SK-N-SH (cell line): ENCODE results near the gene SEC14L1. TPM values are rescaled to one million over a fixed set of nuclear protein-coding genes. Genes with fewer than 3 reads are reported as not detected.
A peak's percentile ranks its signal among the peaks of the same experiment; 100 is the strongest.

Experiments used
- CTCF ChIA-PET: fragments of 300-600, 350-600 bp; formaldehyde crosslinking; extraction: SDS; loops from one replicate; lab custom pipeline; 2021; lab: Yijun Ruan, JAX
- POLR2A ChIA-PET: fragments of 350-600 bp; sonication (Branson Sonifier 250); formaldehyde crosslinking; extraction: SDS; loops from one replicate; lab custom pipeline; 2020; ENCODE audit warnings: antibody characterized with exemption, inconsistent platforms; lab: Yijun Ruan, JAX
- DNase-seq: peaks from one replicate; pipeline ENCODE4 v3.0.0; 2012
- H2AFZ ChIP-seq: fragments of 200-600 bp; sonication (generic); 2 replicates; pipeline ENCODE4 v1.8.1; 2016; ENCODE audit warnings: antibody characterized with exemption, mild to moderate bottlenecking, low read depth
- H3F3A ChIP-seq: fragments of 200-600 bp; sonication (generic); replicated peaks from 2 replicates; pipeline ENCODE3; 2016; ENCODE audit warnings: antibody characterized with exemption, mild to moderate bottlenecking; ENCODE audit not compliant: insufficient read depth
- H3K27ac ChIP-seq, 2 experiments: fragments of 200-500 bp in 1 of 2; fragments of 200-600 bp in 1 of 2; sonication (Bioruptor generic) in 1 of 2; sonication (generic), shearing (Covaris generic) in 1 of 2; 2 replicates each; pipeline versions ENCODE4 v1.5.1 to v1.6.1; 2014 to 2016; ENCODE audit warnings: low read depth in 2 of 2, inconsistent platforms in 1 of 2, low read length in 1 of 2, mild to moderate bottlenecking in 1 of 2, mixed read lengths in 1 of 2
- H3K27me3 ChIP-seq: fragments of 200-600 bp; sonication (generic), shearing (Covaris generic); 2 replicates; pipeline ENCODE4 v1.6.1; 2016; ENCODE audit warnings: mixed run types; ENCODE audit not compliant: insufficient read depth
- H3K36me3 ChIP-seq, 2 experiments: fragments of 200-500 bp in 1 of 2; fragments of 200-600 bp in 1 of 2; sonication (Bioruptor generic) in 1 of 2; sonication (generic) in 1 of 2; replicated peaks in 1 of 2; 2 replicates each; pipeline versions ENCODE3 to v1.5.1; 2014 to 2016; ENCODE audit warnings: low read length in 1 of 2, mild to moderate bottlenecking in 1 of 2; ENCODE audit not compliant: insufficient read depth in 2 of 2, control insufficient read depth in 1 of 2
- H3K4me1 ChIP-seq, 2 experiments: fragments of 200-500 bp in 1 of 2; fragments of 200-600 bp in 1 of 2; sonication (Bioruptor generic) in 1 of 2; sonication (generic), shearing (Covaris generic) in 1 of 2; 2 replicates each; pipeline versions ENCODE4 v1.5.1 to v1.6.1; 2014 to 2016; ENCODE audit warnings: low read depth in 1 of 2, low read length in 1 of 2, mixed run types in 1 of 2; ENCODE audit not compliant: insufficient read depth in 2 of 2, control insufficient read depth in 1 of 2
- H3K4me2 ChIP-seq: fragments of 200-600 bp; sonication (generic), shearing (Covaris generic); 2 replicates; pipeline ENCODE4 v1.6.1; 2017; ENCODE audit warnings: mixed run types
- H3K4me3 ChIP-seq, 2 experiments: fragments of 200-500 bp in 1 of 2; fragments of 200-600 bp in 1 of 2; sonication (Bioruptor generic) in 1 of 2; sonication (generic), shearing (Covaris generic) in 1 of 2; 2 replicates each; pipeline versions ENCODE4 v1.5.1 to v1.8.1; 2014 to 2016; ENCODE audit warnings: low read depth in 2 of 2, inconsistent platforms in 1 of 2, low read length in 1 of 2, mild to moderate bottlenecking in 1 of 2, mixed read lengths in 1 of 2, moderate library complexity in 1 of 2
- H3K79me2 ChIP-seq: fragments of 200-600 bp; sonication (generic); 2 replicates; pipeline ENCODE4 v1.8.1; 2017; ENCODE audit warnings: mild to moderate bottlenecking; ENCODE audit not compliant: insufficient read depth
- H3K9ac ChIP-seq: fragments of 200-600 bp; sonication (generic); 2 replicates; pipeline ENCODE4 v1.6.1; 2017; ENCODE audit warnings: mixed run types
- H3K9me2 ChIP-seq: fragments of 200-600 bp; sonication (generic); 2 replicates; pipeline ENCODE4 v1.6.1; 2017; ENCODE audit warnings: mixed run types
- H3K9me3 ChIP-seq: fragments of 200-600 bp; sonication (generic); 2 replicates; pipeline ENCODE4 v1.6.1; 2017; ENCODE audit warnings: mixed run types, mild to moderate bottlenecking, moderate library complexity
- H4K20me1 ChIP-seq: fragments of 200-600 bp; sonication (generic); 2 replicates; pipeline ENCODE4 v1.6.1; 2017; ENCODE audit warnings: mild to moderate bottlenecking, mixed run types; ENCODE audit not compliant: insufficient read depth
- CHD2 ChIP-seq: fragments of 150-350 bp; IDR thresholded peaks from 2 replicates; pipeline ENCODE4 v1.6.1; 2018; ENCODE audit warnings: low read length; ENCODE audit not compliant: partially characterized antibody
- ELF1 ChIP-seq: IDR thresholded peaks from 2 replicates; pipeline ENCODE4 v1.4.0; 2012
- EP300 ChIP-seq, 2 experiments: IDR thresholded peaks; 2 replicates each; pipeline versions ENCODE4 v1.4.0 to v1.6.1; 2012; ENCODE audit warnings: borderline replicate concordance in 1 of 2, low read depth in 1 of 2, low read length in 1 of 2
- EZH2phosphoT487 ChIP-seq: fragments of 200-600 bp; sonication (generic); IDR thresholded peaks from 2 replicates; pipeline ENCODE4 v1.6.1; 2017; ENCODE audit warnings: low read depth, mixed run types, mild to moderate bottlenecking, antibody characterized with exemption, moderate library complexity, borderline replicate concordance
- FOXJ3 ChIP-seq: sonication (generic); formaldehyde crosslinking; IDR thresholded peaks from 2 replicates; pipeline ENCODE4 v1.5.1; 2020; ENCODE audit warnings: mild to moderate bottlenecking, missing genetic modification reagents
- GABPA ChIP-seq: IDR thresholded peaks from 2 replicates; pipeline ENCODE4 v1.4.0; 2012; ENCODE audit warnings: low read depth, mild to moderate bottlenecking
- MXI1 ChIP-seq: IDR thresholded peaks from 2 replicates; pipeline ENCODE4 v1.6.1; 2012; ENCODE audit warnings: mild to moderate bottlenecking, low read depth, low read length, improper control_type of control experiment
- NRF1 ChIP-seq: IDR thresholded peaks from 2 replicates; pipeline ENCODE4 v1.6.1; 2012; ENCODE audit warnings: low read depth, mild to moderate bottlenecking, low read length
- POLR2AphosphoS5 ChIP-seq: IDR thresholded peaks from 2 replicates; pipeline ENCODE4 v1.6.1; 2012; ENCODE audit warnings: low read depth, low read length
- RFX5 ChIP-seq: IDR thresholded peaks from 2 replicates; pipeline ENCODE4 v1.6.1; 2012; ENCODE audit warnings: mild to moderate bottlenecking, improper control_type of control experiment, low read length
- RXRA ChIP-seq: IDR thresholded peaks from 2 replicates; pipeline ENCODE4 v1.4.0; 2012; ENCODE audit warnings: low read depth, mild to moderate bottlenecking, borderline replicate concordance
- TCF12 ChIP-seq: IDR thresholded peaks from 2 replicates; pipeline ENCODE4 v1.4.0; 2012
- WGBS: methylation state at CpG from one replicate; pipeline ENCODE4 v1.1.6; 2017; ENCODE audit warnings: low lambda C conversion rate; 5-methylcytosine and 5-hydroxymethylcytosine counted together
- polyA plus RNA-seq, 3 experiments: library from polyadenylated mRNA; depleted of rRNA; stranded (reverse); fragments of >200 nt; gene quantifications; 2 replicates each; pipeline ENCODE4 v1.2.3, GENCODE V29; 2012
- TF ChIP-seq, protein P1 (sequence below): IDR thresholded peaks from 2 replicates; pipeline ENCODE4 v1.6.1; 2012; ENCODE audit warnings: mild to moderate bottlenecking, low read depth, low read length, moderate library complexity
- TF ChIP-seq, protein P2 (sequence below): fragments of 150-350 bp; IDR thresholded peaks from 2 replicates; pipeline ENCODE4 v1.6.1; 2016; ENCODE audit warnings: mild to moderate bottlenecking, low read depth, low read length
- TF ChIP-seq, protein P3 (sequence below): IDR thresholded peaks from 2 replicates; pipeline ENCODE4; 2012
- TF ChIP-seq, protein P4 (sequence below): IDR thresholded peaks from 2 replicates; pipeline ENCODE4 v1.4.0; 2012; ENCODE audit warnings: low read depth, borderline replicate concordance
- TF ChIP-seq, protein P5 (sequence below): fragments of 200-600 bp; sonication (generic); IDR thresholded peaks from 2 replicates; pipeline ENCODE4 v1.6.1; 2017; ENCODE audit warnings: antibody characterized with exemption, mild to moderate bottlenecking, moderate library complexity

SEC14L1 gene
- polyA plus RNA-seq, 1 of the 3 experiments (the other 2 are of a cell fraction): 62.4 TPM

DNA sequence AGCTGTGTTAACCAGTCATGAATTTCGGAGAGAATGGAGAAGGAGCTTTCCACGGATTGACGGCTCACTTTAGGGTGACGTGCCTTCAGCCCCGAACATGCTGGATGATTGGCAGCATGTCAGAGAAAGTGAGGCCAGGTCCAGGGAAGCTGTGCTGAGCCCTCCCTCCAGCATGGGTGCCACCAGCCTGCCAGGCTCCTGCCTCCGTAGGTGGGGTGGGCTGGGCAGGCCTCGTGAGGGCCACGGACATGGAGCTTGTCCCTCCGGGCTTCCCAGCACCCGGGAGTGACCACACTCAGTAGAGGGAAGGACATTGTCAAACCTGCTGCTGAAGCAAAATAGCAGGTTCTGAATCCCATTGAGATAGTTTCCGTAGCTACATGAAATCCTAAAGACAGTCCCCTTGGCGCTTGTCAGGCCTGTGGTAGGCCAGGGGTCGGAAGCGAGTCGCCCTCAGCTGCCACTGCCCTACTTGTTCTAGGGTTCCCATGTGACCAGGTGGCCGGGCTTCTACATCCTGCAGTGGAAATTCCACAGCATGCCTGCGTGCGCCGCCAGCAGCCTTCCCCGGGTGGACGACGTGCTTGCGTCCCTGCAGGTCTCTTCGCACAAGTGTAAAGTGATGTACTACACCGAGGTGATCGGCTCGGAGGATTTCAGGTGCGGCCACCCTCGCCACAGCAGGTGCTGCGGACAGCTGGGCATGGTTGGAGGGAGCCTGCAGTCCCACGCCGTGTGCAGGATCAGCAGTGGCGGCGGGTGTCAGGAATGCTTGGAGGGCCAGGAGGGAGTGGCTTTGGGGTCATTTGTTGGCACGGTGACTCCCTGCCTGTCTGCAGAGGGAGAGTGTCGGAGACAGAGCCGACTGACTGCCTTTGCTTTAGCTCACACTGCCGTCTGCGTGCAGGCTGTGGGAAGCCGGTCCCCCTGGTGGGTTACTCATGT is 72.3 kb downstream of the SEC14L1 start:
- Histone ChIP-seq H3K9me3 (no peaks in the 10 kb centered on the region), H3K9ac (no peak overlapping the region), H3K4me3 (no peak overlapping the region), H3K9me2 (no peaks in the 10 kb centered on the region), H3K4me2 (no peak overlapping the region), H3F3A (peaks cover 5% of the 10 kb centered on the region), H3K27me3 (no peaks in the 10 kb centered on the region), H2AFZ (no peak overlapping the region), H3K4me1 (no peaks in the 10 kb centered on the region; a peak in 2 of 4 replicates), H3K79me2 (peaks cover 13% of the 10 kb centered on the region; the same call in 1 of the 2 replicates), H3K36me3 (peaks cover 80 to 84% of the 10 kb centered on the region in 2 experiments), H4K20me1 (no peaks in the 10 kb centered on the region), H3K27ac (no peak overlapping the region)
- TF ChIP-seq ELF1: no peak
- no peak for TF ChIP-seq EZH2phosphoT487
- 94% methylated on average over 39 of the region's 40 CpGs for WGBS
- DNase-seq: no peak
- POLR2A ChIA-PET: interaction anchor here (1.4 kb wide), 1 partner anchor 124 kb away, joined by 3 read pairs; no protein-coding TSS in a partner anchor
- CTCF ChIA-PET: interaction anchor here (0.6 to 3.2 kb wide), 12 partner anchors 10 to 157 kb away, joined by 3 to 22 read pairs (median 4); no protein-coding TSS in a partner anchor

DNA sequence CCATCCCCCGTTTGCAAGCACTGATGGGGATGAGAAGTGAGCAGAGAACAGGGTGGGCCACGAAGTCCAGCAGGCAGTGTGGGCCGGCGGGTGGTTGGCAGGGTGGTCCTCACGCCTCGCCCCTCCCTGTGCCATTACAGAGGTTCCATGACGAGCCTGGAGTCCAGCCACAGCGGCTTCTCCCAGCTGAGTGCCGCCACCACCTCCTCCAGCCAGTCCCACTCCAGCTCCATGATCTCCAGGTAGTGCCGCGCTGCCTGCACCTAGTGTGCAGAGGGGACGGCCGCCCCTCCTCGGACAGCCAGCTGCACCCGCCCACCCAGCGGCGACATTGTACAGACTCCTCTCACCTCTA is 73.0 kb downstream of the SEC14L1 start:
- no peak overlapping the region for H3K4me2 ChIP-seq
- POLR2A ChIA-PET: no interaction called here

More for the DNA sequence above, 73.0 kb downstream of the SEC14L1 start:
- 92% methylated on average over 12 of the region's 17 CpGs for WGBS
- no peaks in the 10 kb centered on the region for H4K20me1 ChIP-seq
- CTCF ChIA-PET: interaction anchor here (0.6 to 3.8 kb wide), 13 partner anchors 10 to 346 kb away, joined by 3 to 22 read pairs (median 4); partner anchors contain the start of gene MGAT5B
- no peak overlapping the region for H3K4me3 ChIP-seq
- peaks cover 77 to 83% of the 10 kb centered on the region in 2 experiments for H3K36me3 ChIP-seq
- peaks cover 13% of the 10 kb centered on the region; the same call in 1 of the 2 replicates for H3K79me2 ChIP-seq
- no peaks in the 10 kb centered on the region for H3K4me1 ChIP-seq
- TF ChIP-seq CHD2 (no peak), EP300 (IDR thresholded peaks at IDR 0.05; ENCODE audit: borderline replicate concordance in 1 of 2, low read depth in 1 of 2, low read length in 1 of 2) (no peak), NRF1 (no peak), TCF12 (no peak), MXI1 (no peak), RFX5 (no peak), POLR2AphosphoS5 (no peak), RXRA (no peak), GABPA (no peak), FOXJ3 (CRISPR knock-in tag) (no peak), EZH2phosphoT487 (no peak)
- TF ChIP-seq, protein P1, sequence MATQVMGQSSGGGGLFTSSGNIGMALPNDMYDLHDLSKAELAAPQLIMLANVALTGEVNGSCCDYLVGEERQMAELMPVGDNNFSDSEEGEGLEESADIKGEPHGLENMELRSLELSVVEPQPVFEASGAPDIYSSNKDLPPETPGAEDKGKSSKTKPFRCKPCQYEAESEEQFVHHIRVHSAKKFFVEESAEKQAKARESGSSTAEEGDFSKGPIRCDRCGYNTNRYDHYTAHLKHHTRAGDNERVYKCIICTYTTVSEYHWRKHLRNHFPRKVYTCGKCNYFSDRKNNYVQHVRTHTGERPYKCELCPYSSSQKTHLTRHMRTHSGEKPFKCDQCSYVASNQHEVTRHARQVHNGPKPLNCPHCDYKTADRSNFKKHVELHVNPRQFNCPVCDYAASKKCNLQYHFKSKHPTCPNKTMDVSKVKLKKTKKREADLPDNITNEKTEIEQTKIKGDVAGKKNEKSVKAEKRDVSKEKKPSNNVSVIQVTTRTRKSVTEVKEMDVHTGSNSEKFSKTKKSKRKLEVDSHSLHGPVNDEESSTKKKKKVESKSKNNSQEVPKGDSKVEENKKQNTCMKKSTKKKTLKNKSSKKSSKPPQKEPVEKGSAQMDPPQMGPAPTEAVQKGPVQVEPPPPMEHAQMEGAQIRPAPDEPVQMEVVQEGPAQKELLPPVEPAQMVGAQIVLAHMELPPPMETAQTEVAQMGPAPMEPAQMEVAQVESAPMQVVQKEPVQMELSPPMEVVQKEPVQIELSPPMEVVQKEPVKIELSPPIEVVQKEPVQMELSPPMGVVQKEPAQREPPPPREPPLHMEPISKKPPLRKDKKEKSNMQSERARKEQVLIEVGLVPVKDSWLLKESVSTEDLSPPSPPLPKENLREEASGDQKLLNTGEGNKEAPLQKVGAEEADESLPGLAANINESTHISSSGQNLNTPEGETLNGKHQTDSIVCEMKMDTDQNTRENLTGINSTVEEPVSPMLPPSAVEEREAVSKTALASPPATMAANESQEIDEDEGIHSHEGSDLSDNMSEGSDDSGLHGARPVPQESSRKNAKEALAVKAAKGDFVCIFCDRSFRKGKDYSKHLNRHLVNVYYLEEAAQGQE: no peak
- TF ChIP-seq, protein P2, sequence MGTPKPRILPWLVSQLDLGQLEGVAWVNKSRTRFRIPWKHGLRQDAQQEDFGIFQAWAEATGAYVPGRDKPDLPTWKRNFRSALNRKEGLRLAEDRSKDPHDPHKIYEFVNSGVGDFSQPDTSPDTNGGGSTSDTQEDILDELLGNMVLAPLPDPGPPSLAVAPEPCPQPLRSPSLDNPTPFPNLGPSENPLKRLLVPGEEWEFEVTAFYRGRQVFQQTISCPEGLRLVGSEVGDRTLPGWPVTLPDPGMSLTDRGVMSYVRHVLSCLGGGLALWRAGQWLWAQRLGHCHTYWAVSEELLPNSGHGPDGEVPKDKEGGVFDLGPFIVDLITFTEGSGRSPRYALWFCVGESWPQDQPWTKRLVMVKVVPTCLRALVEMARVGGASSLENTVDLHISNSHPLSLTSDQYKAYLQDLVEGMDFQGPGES: no peak
- TF ChIP-seq, protein P3, sequence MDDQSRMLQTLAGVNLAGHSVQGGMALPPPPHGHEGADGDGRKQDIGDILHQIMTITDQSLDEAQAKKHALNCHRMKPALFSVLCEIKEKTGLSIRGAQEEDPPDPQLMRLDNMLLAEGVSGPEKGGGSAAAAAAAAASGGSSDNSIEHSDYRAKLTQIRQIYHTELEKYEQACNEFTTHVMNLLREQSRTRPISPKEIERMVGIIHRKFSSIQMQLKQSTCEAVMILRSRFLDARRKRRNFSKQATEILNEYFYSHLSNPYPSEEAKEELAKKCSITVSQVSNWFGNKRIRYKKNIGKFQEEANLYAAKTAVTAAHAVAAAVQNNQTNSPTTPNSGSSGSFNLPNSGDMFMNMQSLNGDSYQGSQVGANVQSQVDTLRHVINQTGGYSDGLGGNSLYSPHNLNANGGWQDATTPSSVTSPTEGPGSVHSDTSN: no peak
- TF ChIP-seq, protein P4, sequence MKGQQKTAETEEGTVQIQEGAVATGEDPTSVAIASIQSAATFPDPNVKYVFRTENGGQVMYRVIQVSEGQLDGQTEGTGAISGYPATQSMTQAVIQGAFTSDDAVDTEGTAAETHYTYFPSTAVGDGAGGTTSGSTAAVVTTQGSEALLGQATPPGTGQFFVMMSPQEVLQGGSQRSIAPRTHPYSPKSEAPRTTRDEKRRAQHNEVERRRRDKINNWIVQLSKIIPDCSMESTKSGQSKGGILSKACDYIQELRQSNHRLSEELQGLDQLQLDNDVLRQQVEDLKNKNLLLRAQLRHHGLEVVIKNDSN: no peak
- TF ChIP-seq, protein P5, sequence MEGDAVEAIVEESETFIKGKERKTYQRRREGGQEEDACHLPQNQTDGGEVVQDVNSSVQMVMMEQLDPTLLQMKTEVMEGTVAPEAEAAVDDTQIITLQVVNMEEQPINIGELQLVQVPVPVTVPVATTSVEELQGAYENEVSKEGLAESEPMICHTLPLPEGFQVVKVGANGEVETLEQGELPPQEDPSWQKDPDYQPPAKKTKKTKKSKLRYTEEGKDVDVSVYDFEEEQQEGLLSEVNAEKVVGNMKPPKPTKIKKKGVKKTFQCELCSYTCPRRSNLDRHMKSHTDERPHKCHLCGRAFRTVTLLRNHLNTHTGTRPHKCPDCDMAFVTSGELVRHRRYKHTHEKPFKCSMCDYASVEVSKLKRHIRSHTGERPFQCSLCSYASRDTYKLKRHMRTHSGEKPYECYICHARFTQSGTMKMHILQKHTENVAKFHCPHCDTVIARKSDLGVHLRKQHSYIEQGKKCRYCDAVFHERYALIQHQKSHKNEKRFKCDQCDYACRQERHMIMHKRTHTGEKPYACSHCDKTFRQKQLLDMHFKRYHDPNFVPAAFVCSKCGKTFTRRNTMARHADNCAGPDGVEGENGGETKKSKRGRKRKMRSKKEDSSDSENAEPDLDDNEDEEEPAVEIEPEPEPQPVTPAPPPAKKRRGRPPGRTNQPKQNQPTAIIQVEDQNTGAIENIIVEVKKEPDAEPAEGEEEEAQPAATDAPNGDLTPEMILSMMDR: no peak
- peak; percentile 42 for DNase-seq
- no peaks in the 10 kb centered on the region for H3K9me2 ChIP-seq
- no peaks in the 10 kb centered on the region for H3K27me3 ChIP-seq
- H3K9ac ChIP-seq: no peak overlapping the region
- no peak overlapping the region for H2AFZ ChIP-seq
- peaks cover 5% of the 10 kb centered on the region for H3F3A ChIP-seq
- no peak overlapping the region for H3K27ac ChIP-seq
- no peaks in the 10 kb centered on the region for H3K9me3 ChIP-seq
